GM12801 (cell line): Measurements from ENCODE around the gene RALGAPA2.

Experiments
- CTCF ChIP-seq: IDR thresholded peaks from one replicate; pipeline ENCODE4 v1.5.1; 2011; ENCODE audit warnings: control low read depth; ENCODE audit not compliant: insufficient read length; ENCODE audit errors: extremely low read depth

Gene RALGAPA2

GRCh38 chr20:20597966-20598365, 114.5 kb downstream of the RALGAPA2 start:
- TF ChIP-seq CTCF, result no peak

GRCh38 chr20:20594171-20594530, 118.3 kb downstream of the RALGAPA2 start:
- no peak for TF ChIP-seq CTCF

GRCh38 chr20:20593447-20594170, 118.8 kb downstream of the RALGAPA2 start:
- TF ChIP-seq CTCF, result no peak

GRCh38 chr20:20585146-20585545, 127.3 kb downstream of the RALGAPA2 start:
- TF ChIP-seq CTCF, result no peak

- TF ChIP-seq CTCF, result no peak
Measured at GRCh38 chr20:20582734-20583133, 129.7 kb downstream of the RALGAPA2 start.

GRCh38 chr20:20580139-20580538, 132.3 kb downstream of the RALGAPA2 start:
- TF ChIP-seq CTCF, result no peak

GRCh38 chr20:20578838-20579237, 133.6 kb downstream of the RALGAPA2 start:
- no peak for TF ChIP-seq CTCF
